HL-60 (cell line): ENCODE data around the gene CNGB1.

ENCODE experiments used
- GABPA ChIP-seq: IDR thresholded peaks from 2 replicates; pipeline ENCODE4 v1.6.1; 2012; ENCODE audit warnings: low read depth
- POLR2AphosphoS5 ChIP-seq: IDR thresholded peaks from 2 replicates; pipeline ENCODE4 v1.6.1; 2012; ENCODE audit warnings: low read depth
- SPI1 ChIP-seq: IDR thresholded peaks from 2 replicates; pipeline ENCODE4 v1.6.1; 2012; ENCODE audit warnings: low read depth, mild to moderate bottlenecking, borderline replicate concordance
- TF ChIP-seq, protein P1 (sequence below): IDR thresholded peaks from one replicate; pipeline ENCODE4 v1.5.1; 2011; ENCODE audit warnings: low read length, control low read depth, inconsistent platforms; ENCODE audit not compliant: insufficient read depth
- TF ChIP-seq, protein P2 (sequence below): IDR thresholded peaks from 2 replicates; pipeline ENCODE4 v1.6.1; 2012; ENCODE audit warnings: low read depth; ENCODE audit not compliant: insufficient replicate concordance

DNA sequence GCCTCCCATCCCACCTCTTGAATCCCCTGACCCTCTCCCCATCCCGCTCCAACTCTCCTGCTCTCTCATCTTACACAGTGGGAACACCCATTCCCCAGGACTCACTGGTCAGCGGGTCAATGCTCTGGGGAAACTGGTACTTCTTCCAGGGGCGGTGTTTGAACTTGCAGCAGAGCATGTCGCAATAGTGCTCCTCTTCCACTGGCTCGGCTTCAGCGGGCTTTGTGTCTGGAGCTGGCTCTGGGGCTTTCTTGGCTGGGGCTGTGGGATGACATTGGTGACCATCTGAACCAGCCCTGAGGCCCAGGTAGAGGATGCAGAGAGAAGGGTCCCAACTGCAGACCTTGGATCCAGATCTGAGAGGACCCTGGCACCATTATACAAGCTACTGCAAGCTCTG is 51.9 kb downstream of the CNGB1 start:
- TF ChIP-seq, protein P1, sequence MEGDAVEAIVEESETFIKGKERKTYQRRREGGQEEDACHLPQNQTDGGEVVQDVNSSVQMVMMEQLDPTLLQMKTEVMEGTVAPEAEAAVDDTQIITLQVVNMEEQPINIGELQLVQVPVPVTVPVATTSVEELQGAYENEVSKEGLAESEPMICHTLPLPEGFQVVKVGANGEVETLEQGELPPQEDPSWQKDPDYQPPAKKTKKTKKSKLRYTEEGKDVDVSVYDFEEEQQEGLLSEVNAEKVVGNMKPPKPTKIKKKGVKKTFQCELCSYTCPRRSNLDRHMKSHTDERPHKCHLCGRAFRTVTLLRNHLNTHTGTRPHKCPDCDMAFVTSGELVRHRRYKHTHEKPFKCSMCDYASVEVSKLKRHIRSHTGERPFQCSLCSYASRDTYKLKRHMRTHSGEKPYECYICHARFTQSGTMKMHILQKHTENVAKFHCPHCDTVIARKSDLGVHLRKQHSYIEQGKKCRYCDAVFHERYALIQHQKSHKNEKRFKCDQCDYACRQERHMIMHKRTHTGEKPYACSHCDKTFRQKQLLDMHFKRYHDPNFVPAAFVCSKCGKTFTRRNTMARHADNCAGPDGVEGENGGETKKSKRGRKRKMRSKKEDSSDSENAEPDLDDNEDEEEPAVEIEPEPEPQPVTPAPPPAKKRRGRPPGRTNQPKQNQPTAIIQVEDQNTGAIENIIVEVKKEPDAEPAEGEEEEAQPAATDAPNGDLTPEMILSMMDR = no peak
- TF ChIP-seq SPI1 = no peak
- TF ChIP-seq POLR2AphosphoS5 = no peak
- TF ChIP-seq GABPA = no peak
- TF ChIP-seq, protein P2, sequence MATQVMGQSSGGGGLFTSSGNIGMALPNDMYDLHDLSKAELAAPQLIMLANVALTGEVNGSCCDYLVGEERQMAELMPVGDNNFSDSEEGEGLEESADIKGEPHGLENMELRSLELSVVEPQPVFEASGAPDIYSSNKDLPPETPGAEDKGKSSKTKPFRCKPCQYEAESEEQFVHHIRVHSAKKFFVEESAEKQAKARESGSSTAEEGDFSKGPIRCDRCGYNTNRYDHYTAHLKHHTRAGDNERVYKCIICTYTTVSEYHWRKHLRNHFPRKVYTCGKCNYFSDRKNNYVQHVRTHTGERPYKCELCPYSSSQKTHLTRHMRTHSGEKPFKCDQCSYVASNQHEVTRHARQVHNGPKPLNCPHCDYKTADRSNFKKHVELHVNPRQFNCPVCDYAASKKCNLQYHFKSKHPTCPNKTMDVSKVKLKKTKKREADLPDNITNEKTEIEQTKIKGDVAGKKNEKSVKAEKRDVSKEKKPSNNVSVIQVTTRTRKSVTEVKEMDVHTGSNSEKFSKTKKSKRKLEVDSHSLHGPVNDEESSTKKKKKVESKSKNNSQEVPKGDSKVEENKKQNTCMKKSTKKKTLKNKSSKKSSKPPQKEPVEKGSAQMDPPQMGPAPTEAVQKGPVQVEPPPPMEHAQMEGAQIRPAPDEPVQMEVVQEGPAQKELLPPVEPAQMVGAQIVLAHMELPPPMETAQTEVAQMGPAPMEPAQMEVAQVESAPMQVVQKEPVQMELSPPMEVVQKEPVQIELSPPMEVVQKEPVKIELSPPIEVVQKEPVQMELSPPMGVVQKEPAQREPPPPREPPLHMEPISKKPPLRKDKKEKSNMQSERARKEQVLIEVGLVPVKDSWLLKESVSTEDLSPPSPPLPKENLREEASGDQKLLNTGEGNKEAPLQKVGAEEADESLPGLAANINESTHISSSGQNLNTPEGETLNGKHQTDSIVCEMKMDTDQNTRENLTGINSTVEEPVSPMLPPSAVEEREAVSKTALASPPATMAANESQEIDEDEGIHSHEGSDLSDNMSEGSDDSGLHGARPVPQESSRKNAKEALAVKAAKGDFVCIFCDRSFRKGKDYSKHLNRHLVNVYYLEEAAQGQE = no peak
